BLaER1 (cell line): ENCODE results near the gene POLE.
A peak's percentile ranks its signal among the peaks of the same experiment; 100 is the strongest.
"Not testable (repeated sequence)": the region's sequence is repeated elsewhere in the genome, so short reads cannot be mapped to it uniquely, and the experiment has no call there.

Source experiments
- H3K27ac ChIP-seq: shearing (Covaris generic); formaldehyde crosslinking; 2 replicates; pipeline ENCODE4 v1.8.1; 2022
- H3K27me3 ChIP-seq: shearing (Covaris generic); formaldehyde crosslinking; 2 replicates; pipeline ENCODE4 v1.8.1; 2022
- H3K36me3 ChIP-seq: shearing (Covaris generic); formaldehyde crosslinking; 2 replicates; pipeline ENCODE4 v1.8.1; 2022
- H3K4me1 ChIP-seq: shearing (Covaris generic); formaldehyde crosslinking; 2 replicates; pipeline ENCODE4 v1.8.1; 2022
- H3K4me2 ChIP-seq: shearing (Covaris generic); formaldehyde crosslinking; 2 replicates; pipeline ENCODE4 v1.8.1; 2022
- H3K4me3 ChIP-seq: shearing (Covaris generic); formaldehyde crosslinking; 2 replicates; pipeline ENCODE4 v1.8.1; 2022
- H3K9ac ChIP-seq: shearing (Covaris generic); formaldehyde crosslinking; 2 replicates; pipeline ENCODE4 v1.8.1; 2022
- H3K9me3 ChIP-seq: shearing (Covaris generic); formaldehyde crosslinking; 2 replicates; pipeline ENCODE4 v1.8.1; 2022
- H4K20me1 ChIP-seq: shearing (Covaris generic); formaldehyde crosslinking; 2 replicates; pipeline ENCODE4 v1.8.1; 2022
- Cebpa-rat ChIP-seq: shearing (Covaris generic); IDR thresholded peaks from 2 replicates; pipeline ENCODE4 v1.8.1; 2022

Gene POLE

GRCh38 chr12:132710043-132710404, 22.9 kb upstream of the POLE start:
- Histone ChIP-seq H3K4me2 (peak overlapping the region; percentile 92), H3K27me3 (no peaks in the 10 kb centered on the region), H3K36me3 (peaks cover 38% of the 10 kb centered on the region), H3K9ac (peak overlapping the region; percentile 98), H4K20me1 (peaks cover 42% of the 10 kb centered on the region), H3K9me3 (no peaks in the 10 kb centered on the region), H3K4me1 (peaks cover 42% of the 10 kb centered on the region), H3K4me3 (peak overlapping the region; percentile 99), H3K27ac (peak overlapping the region; percentile 93)
- TF ChIP-seq Cebpa-rat: no peak

GRCh38 chr12:132708150-132708549, 21.0 kb upstream of the POLE start:
- Histone ChIP-seq H3K4me3 (no peak overlapping the region), H4K20me1 (peaks cover 23% of the 10 kb centered on the region), H3K27ac (no peak overlapping the region), H3K27me3 (no peaks in the 10 kb centered on the region), H3K36me3 (peaks cover 38% of the 10 kb centered on the region), H3K4me1 (peaks cover 27% of the 10 kb centered on the region), H3K9me3 (no peaks in the 10 kb centered on the region), H3K9ac (no peak overlapping the region), H3K4me2 (no peak overlapping the region)
- no peak for TF ChIP-seq Cebpa-rat

GRCh38 chr12:132707241-132707640, 20.1 kb upstream of the POLE start:
- Histone ChIP-seq H4K20me1 (peaks cover 21% of the 10 kb centered on the region), H3K36me3 (peaks cover 41% of the 10 kb centered on the region), H3K9ac (no peak overlapping the region), H3K27ac (no peak overlapping the region), H3K4me1 (peaks cover 18% of the 10 kb centered on the region), H3K4me2 (no peak overlapping the region), H3K9me3 (no peaks in the 10 kb centered on the region), H3K27me3 (no peaks in the 10 kb centered on the region), H3K4me3 (no peak overlapping the region)
- TF ChIP-seq Cebpa-rat: no peak

GRCh38 chr12:132703641-132704040, 16.5 kb upstream of the POLE start:
- TF ChIP-seq Cebpa-rat: no peak
- Histone ChIP-seq H3K4me3 (no peak overlapping the region), H3K4me1 (peaks cover 18% of the 10 kb centered on the region), H3K27me3 (no peaks in the 10 kb centered on the region), H3K36me3 (peaks cover 74% of the 10 kb centered on the region), H4K20me1 (0 out of 2 replicates have a peak, but pooled peaks cover 9% of the 10 kb centered on the region), H3K27ac (no peak overlapping the region), H3K4me2 (no peak overlapping the region), H3K9me3 (no peaks in the 10 kb centered on the region), H3K9ac (no peak overlapping the region)

GRCh38 chr12:132702640-132703039, 15.5 kb upstream of the POLE start:
- H3K9me3 ChIP-seq: no peaks in the 10 kb centered on the region
- no peak for TF ChIP-seq Cebpa-rat
- H3K36me3 ChIP-seq: peaks cover 84% of the 10 kb centered on the region
- H3K9ac ChIP-seq: no peak overlapping the region
- 0 out of 2 replicates have a peak, but pooled peaks cover 9% of the 10 kb centered on the region for H4K20me1 ChIP-seq
- no peak overlapping the region for H3K4me3 ChIP-seq
- no peak overlapping the region for H3K4me2 ChIP-seq
- no peak overlapping the region for H3K27ac ChIP-seq
- peaks cover 18% of the 10 kb centered on the region for H3K4me1 ChIP-seq
- no peaks in the 10 kb centered on the region for H3K27me3 ChIP-seq

GRCh38 chr12:132700212-132700822, 13.2 kb upstream of the POLE start:
- no peaks in the 10 kb centered on the region for H3K9me3 ChIP-seq
- H3K4me1 ChIP-seq: peaks cover 18% of the 10 kb centered on the region
- no peak for TF ChIP-seq Cebpa-rat
- H4K20me1 ChIP-seq: 0 out of 2 replicates have a peak, but pooled peaks cover 9% of the 10 kb centered on the region
- H3K9ac ChIP-seq: no peak overlapping the region
- H3K27ac ChIP-seq: no peak overlapping the region
- H3K4me2 ChIP-seq: peak overlapping the region; percentile 3; the same call in 1 of the 2 replicates
- H3K36me3 ChIP-seq: peaks cover 97% of the 10 kb centered on the region
- H3K4me3 ChIP-seq: no peak overlapping the region
- H3K27me3 ChIP-seq: no peaks in the 10 kb centered on the region

GRCh38 chr12:132698341-132698740, 11.2 kb upstream of the POLE start:
- peaks cover 86% of the 10 kb centered on the region for H3K36me3 ChIP-seq
- H3K4me1 ChIP-seq: peaks cover 18% of the 10 kb centered on the region
- no peaks in the 10 kb centered on the region for H3K27me3 ChIP-seq
- no peak for TF ChIP-seq Cebpa-rat
- no peak overlapping the region for H3K27ac ChIP-seq
- H3K9ac ChIP-seq: no peak overlapping the region
- no peak overlapping the region for H3K4me3 ChIP-seq
- H3K4me2 ChIP-seq: no peak overlapping the region
- no peaks in the 10 kb centered on the region for H3K9me3 ChIP-seq
- 0 out of 2 replicates have a peak, but pooled peaks cover 9% of the 10 kb centered on the region for H4K20me1 ChIP-seq

- no peak overlapping the region for H3K9ac ChIP-seq
- H3K4me2 ChIP-seq: no peak overlapping the region
- TF ChIP-seq Cebpa-rat: no peak
- H3K4me1 ChIP-seq: peaks cover 10% of the 10 kb centered on the region
- H3K36me3 ChIP-seq: peaks cover 79% of the 10 kb centered on the region
- no peaks in the 10 kb centered on the region for H3K27me3 ChIP-seq
- no peak overlapping the region for H3K27ac ChIP-seq
- no peak overlapping the region for H3K4me3 ChIP-seq
- peaks cover 5% of the 10 kb centered on the region; the same call in 1 of the 2 replicates for H3K9me3 ChIP-seq
- H4K20me1 ChIP-seq: no peaks in the 10 kb centered on the region
Observed at GRCh38 chr12:132695431-132695830, 8.3 kb upstream of the POLE start.

- not testable (repeated sequence) for H3K4me3 ChIP-seq
Observed at GRCh38 chr12:132694888-132695287, 7.7 kb upstream of the POLE start.

GRCh38 chr12:132692030-132692429, 4.9 kb upstream of the POLE start:
- not testable (repeated sequence) for H3K4me2 ChIP-seq, H3K27me3 ChIP-seq, H3K9ac ChIP-seq, H3K9me3 ChIP-seq, H3K27ac ChIP-seq, H3K4me3 ChIP-seq
- Histone ChIP-seq H3K36me3 (peaks cover 53% of the 10 kb centered on the region), H4K20me1 (peaks cover 11% of the 10 kb centered on the region), H3K4me1 (peaks cover 12% of the 10 kb centered on the region)

More at GRCh38 chr12:132694888-132695287, 7.7 kb upstream of the POLE start:
- not testable (repeated sequence) for H3K9me3 ChIP-seq, H4K20me1 ChIP-seq, H3K4me1 ChIP-seq, H3K27me3 ChIP-seq, H3K27ac ChIP-seq, H3K9ac ChIP-seq, H3K4me2 ChIP-seq
- peaks cover 81% of the 10 kb centered on the region for H3K36me3 ChIP-seq
